HG03045 (cell line): ENCODE measurements around the gene IQGAP2.
"Not testable (repeated sequence)": the region's sequence is repeated elsewhere in the genome, so short reads cannot be mapped to it uniquely, and the experiment has no call there.

Experiments used
- ATAC-seq: cut with Tn5 transposase; IDR thresholded peaks from one replicate; pipeline ENCODE4 v1.9.1; 2021; ENCODE audit warnings: mild to moderate bottlenecking, moderate library complexity; ENCODE audit not compliant: unreplicated experiment

Gene IQGAP2

DNA sequence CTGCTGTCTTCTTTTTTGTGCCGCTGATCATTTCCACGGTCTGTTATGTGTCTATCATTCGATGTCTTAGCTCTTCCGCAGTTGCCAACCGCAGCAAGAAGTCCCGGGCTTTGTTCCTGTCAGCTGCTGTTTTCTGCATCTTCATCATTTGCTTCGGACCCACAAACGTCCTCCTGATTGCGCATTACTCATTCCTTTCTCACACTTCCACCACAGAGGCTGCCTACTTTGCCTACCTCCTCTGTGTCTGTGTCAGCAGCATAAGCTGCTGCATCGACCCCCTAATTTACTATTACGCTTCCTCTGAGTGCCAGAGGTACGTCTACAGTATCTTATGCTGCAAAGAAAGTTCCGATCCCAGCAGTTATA is 329.9 kb downstream of the IQGAP2 start:
- ATAC-seq, result no peak

DNA sequence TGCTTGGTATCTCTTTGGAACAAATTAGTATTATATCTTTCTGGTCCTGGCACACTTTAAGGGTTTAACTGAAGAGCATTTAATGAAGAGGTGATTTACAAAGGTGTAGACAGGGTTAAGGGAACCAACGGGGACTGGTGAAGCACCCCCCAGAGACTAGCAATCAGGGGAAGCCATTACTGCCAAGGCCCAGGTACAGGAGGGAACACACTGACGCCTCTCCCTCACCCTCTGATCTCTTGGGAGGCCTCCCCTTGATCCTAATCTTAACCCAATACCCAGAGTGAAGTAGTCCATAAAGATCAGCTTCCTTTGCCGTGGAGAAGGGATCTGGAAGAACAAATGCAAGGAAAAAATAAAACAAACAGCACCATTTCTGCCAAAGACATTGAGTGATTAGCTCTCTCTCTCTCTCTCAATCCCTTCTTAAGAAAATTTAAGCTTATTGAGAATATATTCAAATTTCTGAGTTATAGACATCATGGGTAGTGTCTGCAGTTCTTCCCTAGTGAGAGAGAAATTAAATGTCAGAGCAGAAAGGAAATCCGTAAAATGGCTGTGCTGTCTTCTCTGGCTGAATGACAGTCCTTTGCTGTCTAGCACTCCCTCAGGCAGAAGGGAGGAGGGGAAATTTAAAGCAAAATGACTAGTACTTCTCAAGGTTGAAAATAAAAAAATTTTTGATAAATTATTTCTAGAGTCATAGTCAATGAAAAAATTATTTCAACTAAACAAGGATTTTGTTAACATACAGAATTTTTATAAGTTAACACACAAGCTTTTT is 332.9 kb downstream of the IQGAP2 start:
- ATAC-seq, result no peak

DNA sequence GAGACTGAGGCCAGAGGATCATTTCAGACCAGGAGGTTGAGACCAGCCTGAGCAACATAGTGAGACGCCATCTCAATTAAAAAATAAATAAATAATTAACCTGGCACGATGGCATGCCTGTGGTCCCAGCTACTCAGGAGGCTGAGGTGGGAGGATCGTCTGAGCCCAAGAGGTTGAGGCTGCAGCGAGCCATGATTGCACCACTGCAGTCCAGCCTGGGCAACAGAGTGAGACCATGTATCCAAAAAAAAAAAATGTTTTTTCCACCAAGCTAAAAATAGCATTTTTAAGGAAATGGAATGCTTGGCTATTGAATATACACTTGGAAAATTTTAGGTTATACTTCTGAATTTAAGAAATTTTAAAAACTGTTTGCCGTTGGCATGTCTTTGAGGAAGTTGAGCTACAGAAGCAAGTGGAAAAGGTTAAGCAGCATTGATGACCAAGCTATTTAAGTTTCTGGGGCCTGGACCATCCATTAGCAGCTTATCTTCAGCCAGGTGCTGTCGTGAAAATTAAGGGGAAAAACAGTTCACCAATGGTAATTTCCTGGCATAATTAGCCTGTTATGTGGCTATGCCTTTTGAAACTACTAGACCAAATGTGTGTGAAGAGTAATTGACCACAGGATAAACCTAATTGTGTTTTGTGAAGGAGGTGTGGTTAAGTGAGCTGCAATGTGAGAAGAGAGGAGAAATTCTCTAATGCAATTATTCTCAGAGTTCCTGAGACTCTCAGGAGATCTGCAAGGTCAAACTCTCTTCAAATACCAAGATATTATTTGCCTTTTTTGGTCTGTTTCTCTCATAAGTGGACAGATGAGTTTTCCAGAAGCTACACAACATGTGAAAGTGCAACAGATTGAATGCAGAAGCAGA is 333.8 kb downstream of the IQGAP2 start:
- no peak for ATAC-seq

DNA sequence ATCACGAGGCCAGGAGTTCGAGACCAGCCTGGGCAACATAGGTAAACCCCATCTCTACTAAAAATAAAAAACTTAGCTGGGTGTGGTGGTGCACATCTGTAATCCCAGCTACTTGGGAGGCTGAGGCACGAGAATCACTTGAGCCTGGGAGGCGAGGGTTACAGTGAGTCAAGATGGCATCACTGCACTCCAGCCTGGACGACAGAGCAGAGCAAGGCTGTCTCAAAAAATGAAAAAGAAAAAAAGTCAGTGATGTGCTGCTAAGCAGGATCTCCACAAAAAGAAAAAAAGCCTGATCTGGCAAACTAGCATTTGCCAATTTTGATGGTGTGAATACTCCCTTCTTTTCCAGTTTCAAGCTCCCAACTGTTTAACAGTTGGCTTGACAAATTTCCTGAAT is 334.8 kb downstream of the IQGAP2 start:
- no peak for ATAC-seq

DNA sequence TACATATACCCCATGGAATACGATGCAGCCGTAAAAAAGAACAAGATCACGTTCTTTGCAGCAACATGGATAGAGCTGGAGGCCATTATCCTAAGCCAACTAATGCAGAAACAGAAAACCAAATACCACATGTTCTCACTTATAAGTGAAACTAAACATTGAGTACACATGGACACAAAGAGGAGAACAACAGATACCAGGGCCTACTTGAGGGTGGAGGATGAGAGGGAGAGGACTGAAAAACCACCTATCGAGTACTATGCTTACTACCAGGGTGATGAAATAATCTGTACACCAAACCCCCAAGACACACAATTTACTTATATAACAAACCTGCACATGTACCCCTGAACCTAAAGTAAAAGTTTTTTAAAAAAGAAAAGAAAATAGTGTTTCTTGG is 338.4 kb downstream of the IQGAP2 start:
- not testable (repeated sequence) for ATAC-seq

DNA sequence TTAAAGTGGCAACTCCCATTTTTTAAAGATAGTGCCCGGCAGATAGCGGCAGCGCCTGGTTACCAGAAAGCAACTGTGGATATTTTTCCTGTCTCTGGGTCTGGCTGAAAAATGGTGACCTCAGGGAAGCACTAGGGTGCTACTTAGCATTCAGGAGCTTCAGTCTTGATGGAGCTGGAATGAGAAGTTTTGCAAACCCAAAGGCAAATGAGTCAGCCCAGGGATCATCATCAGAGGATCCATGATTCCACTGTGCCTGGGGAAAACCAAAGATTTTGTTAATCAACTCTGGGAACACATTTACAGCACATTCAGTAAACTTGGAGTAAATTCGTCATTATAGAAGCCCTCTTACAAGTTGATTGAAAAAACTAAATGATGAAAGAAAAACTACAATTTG is 339.5 kb downstream of the IQGAP2 start:
- no peak for ATAC-seq

DNA sequence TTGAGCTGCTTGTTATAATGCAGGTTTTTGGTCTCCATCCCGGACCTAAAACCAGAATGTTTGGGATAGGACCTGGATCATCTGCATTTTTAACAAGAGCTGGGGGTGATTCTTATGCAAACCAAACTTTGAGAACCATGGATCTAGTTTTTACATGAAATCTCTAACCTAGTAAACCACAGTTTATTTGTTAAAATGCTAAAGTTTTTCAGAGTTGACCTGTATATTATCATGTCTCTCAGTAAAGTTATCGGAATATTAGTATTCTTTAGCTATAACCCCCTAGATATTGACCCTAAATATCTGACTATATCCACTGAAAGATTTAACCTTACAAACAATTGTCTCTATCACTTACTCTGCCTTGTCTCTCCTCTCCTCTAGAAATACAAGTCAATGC is 341.5 kb downstream of the IQGAP2 start:
- no peak for ATAC-seq

DNA sequence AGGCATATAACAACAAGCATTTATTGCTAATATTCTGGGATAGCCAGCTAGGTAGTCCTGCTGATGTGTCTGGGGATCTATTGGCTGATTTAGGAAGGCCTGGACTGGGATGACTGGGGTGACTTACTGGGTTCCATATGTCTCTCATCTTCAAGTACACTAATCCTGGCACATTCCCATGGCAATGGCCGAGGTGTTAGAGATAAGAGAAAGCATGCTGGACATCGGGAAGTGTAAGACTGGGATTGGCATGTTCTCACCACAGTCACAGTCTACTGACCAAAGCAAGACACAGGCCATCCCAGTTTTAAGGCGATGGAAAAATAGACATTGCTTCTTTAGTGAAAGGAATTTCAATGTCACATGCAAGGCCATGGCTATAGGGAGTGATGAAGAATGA is 342.6 kb downstream of the IQGAP2 start:
- no peak for ATAC-seq

DNA sequence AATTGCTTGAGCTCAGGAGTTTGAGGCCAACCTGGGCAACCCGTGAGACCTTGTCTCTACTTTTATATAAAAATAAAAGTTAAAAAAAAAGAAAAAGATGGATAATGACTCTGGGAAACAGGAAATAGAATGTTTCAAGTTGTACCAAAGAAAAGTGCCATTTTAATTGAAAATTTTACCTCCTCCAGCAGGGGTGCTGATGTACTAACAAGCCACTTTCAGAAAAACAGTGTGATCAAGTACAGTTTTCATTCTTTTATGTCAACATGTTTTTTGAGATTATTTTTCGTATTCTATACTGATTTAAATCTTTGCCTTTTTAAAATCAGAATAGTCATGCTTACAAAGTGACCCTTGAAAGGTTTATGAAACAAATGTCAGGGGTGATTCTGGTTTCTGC is 343.6 kb downstream of the IQGAP2 start:
- ATAC-seq, result no peak

DNA sequence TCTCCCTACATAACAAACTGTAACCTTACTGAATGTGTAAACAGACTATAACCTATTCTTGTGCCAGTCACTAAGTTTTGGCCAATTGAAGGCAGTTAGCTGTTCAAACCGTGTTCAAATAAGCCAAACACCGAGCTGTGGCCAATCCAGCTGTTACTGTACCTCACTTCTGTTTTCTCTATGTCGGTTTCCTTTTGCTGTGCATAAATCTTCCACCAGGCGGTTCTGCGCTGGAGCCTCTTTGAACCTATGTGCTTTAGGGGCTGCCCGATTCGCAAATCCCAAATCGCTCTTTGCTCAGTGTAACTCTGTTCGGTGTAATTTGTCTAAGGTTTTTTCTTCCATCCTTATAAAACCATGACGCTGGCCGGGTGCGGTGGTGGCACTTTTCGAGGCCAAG is 344.6 kb downstream of the IQGAP2 start:
- ATAC-seq, result no peak

DNA sequence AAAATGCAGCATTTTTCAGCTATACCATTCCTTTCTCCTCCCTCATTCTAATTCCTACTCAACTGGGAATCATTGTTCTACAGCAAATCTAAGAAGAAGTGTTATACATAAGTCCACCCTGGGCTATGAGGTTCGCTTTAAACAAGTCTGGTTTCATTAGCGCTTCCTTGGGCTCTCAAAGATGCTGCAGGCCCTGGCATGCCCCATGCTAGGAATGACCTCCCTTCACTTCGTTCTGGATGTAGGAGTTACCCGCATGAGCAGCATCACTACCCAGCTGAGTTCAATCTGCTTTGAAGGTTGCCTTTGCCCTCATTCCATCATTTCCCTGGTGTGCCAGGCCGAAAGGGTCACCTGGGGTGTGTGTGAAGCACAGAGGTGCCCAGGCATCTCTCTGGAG is 348.2 kb downstream of the IQGAP2 start:
- no peak for ATAC-seq

DNA sequence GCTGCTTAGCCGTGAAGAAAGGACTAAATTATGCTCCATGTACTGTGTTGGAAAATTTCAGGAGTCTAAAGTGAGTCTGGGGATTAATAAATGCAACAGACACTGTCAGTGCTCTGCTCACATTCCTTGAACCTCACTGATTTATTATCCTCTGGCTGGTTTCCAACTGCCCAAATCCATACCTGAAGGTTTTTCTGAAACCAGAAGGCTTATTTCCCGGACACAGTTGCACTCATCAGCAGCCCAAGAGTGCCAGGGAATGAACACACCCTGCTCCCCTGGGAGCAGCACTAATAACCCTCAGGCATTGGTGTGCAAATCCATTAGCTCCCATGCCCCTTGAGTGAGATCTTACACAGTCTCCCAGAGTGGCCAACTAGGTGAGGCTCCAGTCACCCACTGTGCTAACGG is 351.6 kb downstream of the IQGAP2 start:
- no peak for ATAC-seq

DNA sequence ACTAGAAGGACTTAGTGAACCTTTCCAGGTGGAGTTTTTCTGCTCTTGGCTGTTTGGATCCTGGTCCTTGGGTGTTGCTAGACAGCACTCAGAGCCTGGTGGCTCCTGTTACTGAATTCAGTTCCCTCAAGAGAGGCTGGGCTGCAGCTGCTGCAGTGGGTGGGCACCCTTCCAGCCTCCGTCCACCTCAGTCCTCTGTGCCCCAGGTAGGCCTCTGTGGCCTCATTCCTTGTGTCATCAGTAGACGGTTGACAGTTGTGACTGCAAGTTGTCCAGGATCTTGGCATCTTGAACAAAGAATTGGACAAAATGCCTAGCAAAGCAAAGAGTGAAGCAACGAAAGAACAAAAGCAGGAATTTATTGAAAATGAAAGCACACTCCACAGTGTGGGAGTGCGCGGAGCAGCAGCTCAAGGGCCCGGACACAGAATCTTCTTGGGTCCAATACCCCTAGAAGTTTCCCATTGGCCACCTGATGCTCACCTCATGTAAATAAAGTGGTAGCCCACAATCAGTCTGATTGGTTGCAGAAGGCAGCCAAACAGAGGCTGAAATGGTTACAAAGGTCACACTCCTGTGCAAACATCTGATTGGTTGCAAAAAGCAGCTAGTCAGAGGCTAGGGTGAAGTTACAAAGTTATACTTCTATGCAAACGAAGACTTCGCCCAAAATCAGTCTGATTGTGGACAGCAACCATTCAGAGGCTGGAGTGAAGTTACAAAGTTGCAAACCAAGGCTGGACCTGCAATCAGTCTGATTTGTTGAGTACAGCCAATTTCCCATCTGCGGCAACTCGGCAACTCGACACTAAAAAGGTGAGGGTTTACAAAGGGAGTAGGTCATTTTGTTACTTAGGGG is 352.9 kb downstream of the IQGAP2 start:
- no peak for ATAC-seq

DNA sequence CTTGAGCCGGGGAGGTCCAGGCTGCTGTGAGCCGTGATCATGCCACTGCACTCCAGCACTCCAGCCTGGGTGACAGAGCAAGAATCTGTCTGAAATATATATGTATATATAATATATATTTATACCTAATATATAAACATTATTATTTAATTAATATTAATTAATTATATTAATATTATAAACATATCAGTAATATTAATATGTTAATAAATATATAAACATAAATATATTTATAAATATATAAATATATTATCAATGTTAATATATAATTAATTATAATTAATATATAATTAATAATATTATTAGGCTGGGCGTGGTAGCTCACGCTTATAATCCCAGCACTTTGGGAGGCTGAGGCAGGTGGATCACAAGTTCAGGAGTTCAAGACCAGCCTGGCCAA is 354.0 kb downstream of the IQGAP2 start:
- no peak for ATAC-seq
